ENCODE data around the gene PLCXD1.
A peak's percentile ranks its signal among the peaks of the same experiment; 100 is the strongest.

The PLCXD1 gene

GRCh38 chrX:331151-331824 is 50.1 kb downstream of the PLCXD1 start:
- no peak overlapping the region for H3K4me3 ChIP-seq (replicated peaks in 1 of 2; ENCODE audit: low read depth in 2 of 2, low read length in 2 of 2)
- DNase-seq (ENCODE audit: low read depth in 2 of 2), result peak; percentile 49 to 60
- TF ChIP-seq, protein P1, sequence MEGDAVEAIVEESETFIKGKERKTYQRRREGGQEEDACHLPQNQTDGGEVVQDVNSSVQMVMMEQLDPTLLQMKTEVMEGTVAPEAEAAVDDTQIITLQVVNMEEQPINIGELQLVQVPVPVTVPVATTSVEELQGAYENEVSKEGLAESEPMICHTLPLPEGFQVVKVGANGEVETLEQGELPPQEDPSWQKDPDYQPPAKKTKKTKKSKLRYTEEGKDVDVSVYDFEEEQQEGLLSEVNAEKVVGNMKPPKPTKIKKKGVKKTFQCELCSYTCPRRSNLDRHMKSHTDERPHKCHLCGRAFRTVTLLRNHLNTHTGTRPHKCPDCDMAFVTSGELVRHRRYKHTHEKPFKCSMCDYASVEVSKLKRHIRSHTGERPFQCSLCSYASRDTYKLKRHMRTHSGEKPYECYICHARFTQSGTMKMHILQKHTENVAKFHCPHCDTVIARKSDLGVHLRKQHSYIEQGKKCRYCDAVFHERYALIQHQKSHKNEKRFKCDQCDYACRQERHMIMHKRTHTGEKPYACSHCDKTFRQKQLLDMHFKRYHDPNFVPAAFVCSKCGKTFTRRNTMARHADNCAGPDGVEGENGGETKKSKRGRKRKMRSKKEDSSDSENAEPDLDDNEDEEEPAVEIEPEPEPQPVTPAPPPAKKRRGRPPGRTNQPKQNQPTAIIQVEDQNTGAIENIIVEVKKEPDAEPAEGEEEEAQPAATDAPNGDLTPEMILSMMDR (IDR thresholded peaks at IDR 0.05; ENCODE audit: low read depth, low read length), result no peak

DNA sequence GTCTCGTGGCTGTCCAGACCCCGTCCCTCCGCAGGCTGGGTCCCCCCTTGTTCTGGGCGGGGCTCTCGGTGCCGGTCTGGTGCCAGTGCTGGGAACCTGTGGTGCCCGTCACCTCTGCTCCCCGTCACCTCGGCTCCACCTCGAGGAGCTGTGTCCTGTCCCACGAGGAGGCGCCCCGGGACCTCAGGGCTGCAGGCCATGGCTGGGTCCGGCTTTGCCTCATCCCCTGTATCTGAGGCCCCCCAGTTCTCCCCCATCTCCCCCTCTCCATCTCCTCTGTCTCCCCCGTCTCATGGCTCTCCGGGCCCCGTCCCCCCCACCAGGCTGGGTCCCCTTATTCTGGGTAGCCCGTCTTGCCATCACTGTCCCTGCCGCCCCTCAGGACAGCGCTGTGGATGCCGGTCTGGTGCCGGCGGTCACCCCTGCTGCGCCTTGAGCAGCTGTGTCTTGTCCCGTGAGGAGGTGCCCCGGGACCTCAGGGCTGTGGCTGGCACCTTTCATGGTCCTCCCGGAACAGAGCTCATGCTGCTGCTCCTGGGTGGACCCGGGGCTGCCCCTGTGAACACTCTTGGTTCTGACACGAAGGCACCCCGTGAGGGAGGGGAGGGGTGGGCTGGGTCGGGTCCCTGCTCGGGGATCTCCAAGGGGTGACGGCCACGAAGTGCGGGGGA is 50.8 kb downstream of the PLCXD1 start:
- no peak overlapping the region for H3K4me3 ChIP-seq (replicated peaks in 1 of 2; ENCODE audit: low read depth in 2 of 2, low read length in 2 of 2)
- no peak for DNase-seq (ENCODE audit: low read depth in 2 of 2)
- TF ChIP-seq, protein P1 (IDR thresholded peaks at IDR 0.05; ENCODE audit: low read depth, low read length), result no peak

DNA sequence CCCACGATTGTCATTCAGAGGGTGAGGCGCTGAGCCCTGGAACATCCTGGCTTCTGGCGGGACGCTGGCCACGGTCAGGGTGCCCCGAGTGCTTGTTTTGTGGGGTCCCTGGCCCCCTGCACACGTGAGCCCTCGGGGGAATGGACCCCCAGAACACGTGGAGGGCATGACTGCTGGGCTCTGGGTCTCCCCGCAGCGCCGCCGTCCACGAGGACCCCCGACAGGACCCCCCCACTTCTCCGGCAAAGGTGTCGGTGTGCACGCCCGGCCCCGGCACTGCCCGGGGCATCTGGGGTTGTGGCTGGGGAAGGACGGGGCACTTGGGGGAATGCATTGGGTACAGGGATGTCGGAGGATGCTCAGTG is 51.3 kb downstream of the PLCXD1 start:
- no peak overlapping the region for H3K4me3 ChIP-seq (replicated peaks in 1 of 2; ENCODE audit: low read depth in 2 of 2, low read length in 2 of 2)
- no peak for DNase-seq (ENCODE audit: low read depth in 2 of 2)
- TF ChIP-seq, protein P1 (IDR thresholded peaks at IDR 0.05; ENCODE audit: low read depth, low read length), result no peak

GRCh38 chrX:332916-333610 is 51.9 kb downstream of the PLCXD1 start:
- TF ChIP-seq, protein P1 (IDR thresholded peaks at IDR 0.05; ENCODE audit: low read depth, low read length), result no peak
- no peak for DNase-seq (ENCODE audit: low read depth in 2 of 2)
- H3K4me3 ChIP-seq (replicated peaks in 1 of 2; ENCODE audit: low read depth in 2 of 2, low read length in 2 of 2), result no peak overlapping the region

GRCh38 chrX:333611-334311 is 52.6 kb downstream of the PLCXD1 start:
- TF ChIP-seq, protein P1 (IDR thresholded peaks at IDR 0.05; ENCODE audit: low read depth, low read length), result no peak
- no peak for DNase-seq (ENCODE audit: low read depth in 2 of 2)
- no peak overlapping the region for H3K4me3 ChIP-seq (replicated peaks in 1 of 2; ENCODE audit: low read depth in 2 of 2, low read length in 2 of 2)

DNA sequence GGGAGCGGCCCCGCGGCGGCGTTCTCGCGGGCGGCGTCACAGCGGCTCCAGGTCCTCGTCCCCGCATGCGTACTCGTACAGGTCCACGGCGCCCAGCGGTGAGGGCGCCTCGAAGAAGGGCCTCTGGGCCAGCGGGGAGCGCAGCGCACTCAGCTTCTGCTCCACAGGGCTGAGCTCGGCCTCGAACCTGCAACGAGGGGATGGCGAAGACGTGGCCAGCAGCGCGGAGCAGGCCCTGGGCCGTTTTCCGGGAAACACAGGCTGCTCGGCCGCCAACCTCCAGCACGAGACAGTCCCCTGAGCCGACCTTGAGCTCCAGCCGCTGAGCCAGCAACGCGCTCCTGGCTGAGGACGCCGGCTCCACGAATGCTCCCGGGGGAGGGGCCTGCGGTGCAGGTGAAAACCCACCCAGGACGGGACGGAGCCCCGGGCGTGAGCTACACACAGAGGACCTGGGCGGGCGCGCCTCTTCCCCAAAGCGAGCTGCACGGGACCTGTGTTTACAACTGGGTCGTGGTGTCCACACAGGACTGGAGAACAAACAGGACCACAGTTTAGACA is 53.2 kb downstream of the PLCXD1 start:
- no peak for DNase-seq (ENCODE audit: low read depth in 2 of 2)
- H3K4me3 ChIP-seq (replicated peaks in 1 of 2; ENCODE audit: low read depth in 2 of 2, low read length in 2 of 2), result no peak overlapping the region
- TF ChIP-seq, protein P1 (IDR thresholded peaks at IDR 0.05; ENCODE audit: low read depth, low read length), result no peak

All from cardiac fibroblast (primary cell).